ENCODE results near the gene RGS8. TPM values are rescaled to one million over a fixed set of nuclear protein-coding genes. Genes with fewer than 3 reads are reported as not detected.

RGS8 gene
- total RNA-seq, 6 experiments from 2014 or later = not detected

GRCh38 chr1:182718311-182718710 is 33.9 kb upstream of the RGS8 start:
- H3K4me3 ChIP-seq = no peak overlapping the region
- no peak for DNase-seq
- no peaks in the 10 kb centered on the region for H3K36me3 ChIP-seq
- no peak overlapping the region for H3K27ac ChIP-seq
- WGBS (ENCODE audit: insufficient coverage, low coverage, low lambda C conversion rate, missing lambda C conversion rate) = 100% methylated on average over 1 of the region's 2 CpGs
- intact Hi-C loops (cut with DNase I) = no loop called here
- no peak for TF ChIP-seq POLR2A (IDR thresholded peaks at IDR 0.05)
- no peak for TF ChIP-seq CTCF (IDR thresholded peaks at IDR 0.05)
- ATAC-seq = no peak
- no peaks in the 10 kb centered on the region for H3K4me1 ChIP-seq
- no peaks in the 10 kb centered on the region for H3K27me3 ChIP-seq
- H3K9me3 ChIP-seq = no peaks in the 10 kb centered on the region

GRCh38 chr1:182716740-182717720 is 32.6 kb upstream of the RGS8 start:
- Histone ChIP-seq H3K36me3 (no peaks in the 10 kb centered on the region), H3K27me3 (no peaks in the 10 kb centered on the region), H3K4me1 (no peaks in the 10 kb centered on the region), H3K4me3 (no peak overlapping the region), H3K27ac (no peak overlapping the region), H3K9me3 (no peaks in the 10 kb centered on the region)
- intact Hi-C loops (cut with DNase I) = no loop called here
- no peak for ATAC-seq
- TF ChIP-seq POLR2A (IDR thresholded peaks at IDR 0.05) (no peak), CTCF (IDR thresholded peaks at IDR 0.05) (no peak)
- no peak for DNase-seq
- WGBS (ENCODE audit: insufficient coverage, low coverage, low lambda C conversion rate, missing lambda C conversion rate) = 46% methylated on average over 4 of the region's 4 CpGs

GRCh38 chr1:182715531-182715930 is 31.1 kb upstream of the RGS8 start:
- Histone ChIP-seq H3K27me3 (no peaks in the 10 kb centered on the region), H3K36me3 (no peaks in the 10 kb centered on the region), H3K27ac (no peak overlapping the region), H3K4me1 (no peaks in the 10 kb centered on the region), H3K9me3 (no peaks in the 10 kb centered on the region), H3K4me3 (no peak overlapping the region)
- intact Hi-C loops (cut with DNase I) = no loop called here
- WGBS (ENCODE audit: insufficient coverage, low coverage, low lambda C conversion rate, missing lambda C conversion rate) = 71% methylated on average over 2 of the region's 2 CpGs
- DNase-seq (no peak), ATAC-seq (no peak)
- TF ChIP-seq CTCF (IDR thresholded peaks at IDR 0.05) = no peak
- no peak for TF ChIP-seq POLR2A (IDR thresholded peaks at IDR 0.05)

GRCh38 chr1:182714546-182714945 is 30.2 kb upstream of the RGS8 start:
- intact Hi-C loops (cut with DNase I) = no loop called here
- no peak for TF ChIP-seq CTCF (IDR thresholded peaks at IDR 0.05)
- H3K9me3 ChIP-seq = no peaks in the 10 kb centered on the region
- H3K27me3 ChIP-seq = no peaks in the 10 kb centered on the region
- H3K27ac ChIP-seq = no peak overlapping the region
- H3K4me3 ChIP-seq = no peak overlapping the region
- H3K36me3 ChIP-seq = no peaks in the 10 kb centered on the region
- no peaks in the 10 kb centered on the region for H3K4me1 ChIP-seq
- no peak for ATAC-seq
- WGBS (ENCODE audit: insufficient coverage, low coverage, low lambda C conversion rate, missing lambda C conversion rate) = 73% methylated on average over 2 of the region's 2 CpGs
- no peak for DNase-seq
